IPS-15b (cell line): ENCODE data around the gene ERBB4.

Experiments used
- H3K27me3 ChIP-seq: one replicate; pipeline ENCODE4 v1.6.1; 2013; ENCODE audit warnings: low read length; ENCODE audit not compliant: control insufficient read depth, insufficient read depth
- H3K36me3 ChIP-seq: one replicate; pipeline ENCODE4 v1.6.1; 2013; ENCODE audit warnings: low read length; ENCODE audit not compliant: control insufficient read depth, insufficient read depth
- H3K4me1 ChIP-seq: one replicate; pipeline ENCODE4 v1.6.1; 2013; ENCODE audit warnings: mild to moderate bottlenecking, low read length; ENCODE audit not compliant: control insufficient read depth, insufficient read depth
- H3K4me3 ChIP-seq: one replicate; pipeline ENCODE4 v1.5.1; 2013; ENCODE audit warnings: low read depth, low read length
- H3K9ac ChIP-seq: one replicate; pipeline ENCODE4 v1.6.1; 2013; ENCODE audit warnings: low read depth, mild to moderate bottlenecking, low read length
- H3K9me3 ChIP-seq: one replicate; pipeline ENCODE4 v1.6.1; 2013; ENCODE audit warnings: mild to moderate bottlenecking, low read length; ENCODE audit not compliant: control insufficient read depth, insufficient read depth

Gene ERBB4

DNA sequence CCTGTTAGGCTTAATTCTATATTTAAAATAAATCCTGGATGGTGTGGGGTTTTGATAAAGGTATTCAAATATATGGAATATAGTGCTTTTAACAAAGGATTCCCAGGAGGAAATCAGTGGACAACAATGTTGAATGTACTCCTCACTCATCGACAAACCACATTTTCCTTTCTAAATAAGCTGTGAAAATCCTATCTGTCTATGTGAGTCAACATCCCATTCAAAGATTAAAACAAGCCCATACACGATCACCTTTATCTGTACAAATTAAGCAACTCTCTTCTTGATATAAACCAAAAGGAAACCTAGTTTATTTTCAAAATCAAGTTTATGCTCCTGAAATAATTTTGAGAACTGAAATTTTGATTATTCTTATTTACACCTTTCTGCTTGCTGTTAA, 153.4 kb downstream of the ERBB4 start:
- peaks cover 6% of the 10 kb centered on the region for H3K4me1 ChIP-seq
- no peaks in the 10 kb centered on the region for H3K36me3 ChIP-seq
- no peak overlapping the region for H3K9ac ChIP-seq
- H3K27me3 ChIP-seq, result no peaks in the 10 kb centered on the region
- H3K4me3 ChIP-seq, result no peak overlapping the region
- no peaks in the 10 kb centered on the region for H3K9me3 ChIP-seq

DNA sequence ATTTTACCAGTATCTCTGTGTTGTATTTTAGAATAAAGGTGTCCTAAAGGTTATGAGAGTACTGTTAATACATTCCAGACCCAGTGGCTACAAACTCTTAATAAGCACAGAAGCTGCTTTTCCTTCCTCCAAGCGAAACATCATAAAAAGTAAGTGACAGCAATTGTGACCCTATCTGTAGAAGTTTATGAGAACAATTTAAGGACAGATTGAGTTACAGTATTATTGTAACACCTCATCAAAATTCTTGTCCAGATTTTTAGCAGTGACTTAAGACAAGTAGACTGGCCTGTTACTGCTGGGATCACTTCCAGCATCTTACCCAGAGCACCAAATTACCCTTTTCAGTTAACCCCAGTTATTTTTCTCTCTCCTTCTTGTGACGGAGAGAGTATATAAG, 154.6 kb downstream of the ERBB4 start:
- Histone ChIP-seq H3K4me1 (peaks cover 6% of the 10 kb centered on the region), H3K4me3 (no peak overlapping the region), H3K9ac (no peak overlapping the region), H3K36me3 (no peaks in the 10 kb centered on the region), H3K9me3 (no peaks in the 10 kb centered on the region), H3K27me3 (no peaks in the 10 kb centered on the region)

DNA sequence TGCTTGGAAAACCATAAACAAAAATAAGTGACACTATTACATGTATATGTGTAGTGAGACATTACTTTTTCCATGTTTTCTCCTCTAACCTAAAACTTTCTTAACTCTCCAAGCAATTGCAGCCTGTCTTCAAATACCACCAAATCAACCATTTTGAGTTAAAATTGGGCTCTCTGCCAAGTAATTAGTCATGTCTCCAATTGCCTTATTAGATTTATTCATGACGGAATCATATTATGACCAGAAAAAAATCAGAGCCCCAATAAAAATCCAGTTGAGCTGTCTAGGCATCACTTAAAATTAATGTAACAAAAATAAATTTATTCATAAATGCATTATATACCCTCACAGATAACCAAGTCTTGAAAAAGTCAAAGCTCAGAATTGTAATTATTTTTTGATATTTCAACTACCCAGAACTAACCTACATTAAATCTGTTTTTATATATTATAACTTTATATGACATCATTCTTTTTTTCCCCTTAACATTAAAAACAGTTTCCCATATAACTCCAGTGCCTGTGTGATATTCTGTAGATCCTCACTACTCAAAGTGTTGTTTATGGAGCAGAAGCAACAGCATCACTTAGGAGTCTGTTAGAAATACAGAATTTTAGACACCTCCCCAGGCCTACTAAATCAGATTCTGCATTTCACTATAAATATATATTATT, 157.0 kb downstream of the ERBB4 start:
- no peaks in the 10 kb centered on the region for H3K27me3 ChIP-seq
- no peaks in the 10 kb centered on the region for H3K36me3 ChIP-seq
- H3K4me1 ChIP-seq, result peaks cover 6% of the 10 kb centered on the region
- no peaks in the 10 kb centered on the region for H3K9me3 ChIP-seq
- H3K9ac ChIP-seq, result no peak overlapping the region
- H3K4me3 ChIP-seq, result no peak overlapping the region

DNA sequence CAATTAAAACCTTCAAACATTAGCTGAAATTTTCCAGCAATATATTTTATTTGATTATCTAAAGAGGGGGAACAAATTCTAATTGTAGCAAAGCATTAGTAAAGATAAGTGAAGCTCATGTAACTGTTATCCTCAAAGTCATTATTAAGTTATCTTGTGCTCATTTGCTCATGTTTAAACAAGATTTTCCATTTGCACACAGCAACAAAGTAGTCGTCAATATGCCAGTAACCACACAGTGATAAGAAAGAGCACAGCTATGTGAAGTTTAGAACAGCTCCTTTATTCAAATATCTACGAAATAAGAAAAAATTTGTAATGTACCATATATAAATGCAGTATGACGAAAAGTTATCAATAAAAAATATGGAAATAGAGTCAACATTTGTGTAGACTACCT, 159.5 kb downstream of the ERBB4 start:
- no peaks in the 10 kb centered on the region for H3K9me3 ChIP-seq
- no peaks in the 10 kb centered on the region for H3K36me3 ChIP-seq
- no peak overlapping the region for H3K9ac ChIP-seq
- peaks cover 6% of the 10 kb centered on the region for H3K4me1 ChIP-seq
- H3K27me3 ChIP-seq, result no peaks in the 10 kb centered on the region
- no peak overlapping the region for H3K4me3 ChIP-seq

DNA sequence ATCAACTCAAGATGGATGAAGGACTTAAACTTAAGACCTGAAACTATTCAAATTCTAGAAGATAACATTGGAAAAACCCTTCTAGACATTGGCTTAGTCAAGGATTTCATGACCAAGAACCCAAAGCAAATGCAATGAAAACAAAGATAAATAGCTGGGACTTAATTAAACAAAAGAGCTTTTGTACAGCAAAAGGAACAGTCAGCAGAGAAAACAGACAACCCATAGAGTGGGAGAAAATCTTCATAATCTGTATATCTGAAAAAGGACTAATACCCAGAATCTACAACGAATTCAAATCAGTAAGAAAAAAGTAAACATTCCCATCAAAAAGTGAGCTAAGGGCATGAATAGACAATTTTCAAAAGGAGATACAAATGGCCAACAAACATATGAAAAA, 171.2 kb downstream of the ERBB4 start:
- Histone ChIP-seq H3K36me3 (no peaks in the 10 kb centered on the region), H3K4me3 (no peak overlapping the region), H3K4me1 (peaks cover 4% of the 10 kb centered on the region), H3K9me3 (no peaks in the 10 kb centered on the region), H3K9ac (no peak overlapping the region), H3K27me3 (no peaks in the 10 kb centered on the region)

DNA sequence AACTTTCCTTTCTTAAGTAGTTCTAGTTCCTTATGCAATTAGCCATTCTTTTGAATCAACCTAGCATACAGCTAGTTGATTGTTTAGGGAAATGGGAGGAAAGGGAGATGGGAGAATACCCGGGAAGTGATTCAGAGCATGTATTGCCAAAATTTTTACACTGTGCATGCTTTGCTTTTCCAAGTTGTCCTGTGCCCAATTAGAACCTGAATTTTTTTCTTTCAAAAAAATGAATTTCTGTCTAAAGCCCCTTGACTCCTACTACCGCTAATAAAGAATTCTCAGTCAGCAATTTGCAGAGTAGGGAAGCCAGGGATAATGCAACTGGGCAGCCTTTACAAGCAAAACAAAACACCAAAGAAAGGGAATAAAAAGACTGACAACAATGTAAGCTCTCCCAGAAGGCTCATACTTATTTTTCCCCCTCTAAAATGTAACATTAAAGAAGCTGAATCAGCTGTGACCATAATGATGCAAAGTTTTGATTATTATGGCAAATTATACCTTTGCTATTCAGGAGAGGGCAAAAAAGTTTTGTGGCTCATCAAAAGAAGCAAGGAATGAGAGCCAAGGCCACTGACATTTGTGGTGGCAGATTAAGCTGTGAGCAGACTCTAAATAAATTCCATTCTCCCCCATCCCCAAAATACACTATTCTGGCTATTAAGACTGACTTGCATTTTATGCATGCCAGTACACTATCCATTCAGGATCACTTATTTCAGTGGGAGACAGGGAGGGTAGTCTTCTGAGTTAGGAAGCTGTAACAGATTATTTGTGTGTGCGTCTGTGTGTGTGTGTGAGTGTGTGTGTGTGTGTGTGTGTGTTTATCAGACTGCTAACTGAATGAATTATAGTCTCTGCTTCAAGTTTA, 174.3 kb downstream of the ERBB4 start:
- Histone ChIP-seq H3K9me3 (no peaks in the 10 kb centered on the region), H3K4me1 (peaks cover 4% of the 10 kb centered on the region), H3K36me3 (no peaks in the 10 kb centered on the region), H3K27me3 (no peaks in the 10 kb centered on the region), H3K9ac (no peak overlapping the region), H3K4me3 (no peak overlapping the region)

DNA sequence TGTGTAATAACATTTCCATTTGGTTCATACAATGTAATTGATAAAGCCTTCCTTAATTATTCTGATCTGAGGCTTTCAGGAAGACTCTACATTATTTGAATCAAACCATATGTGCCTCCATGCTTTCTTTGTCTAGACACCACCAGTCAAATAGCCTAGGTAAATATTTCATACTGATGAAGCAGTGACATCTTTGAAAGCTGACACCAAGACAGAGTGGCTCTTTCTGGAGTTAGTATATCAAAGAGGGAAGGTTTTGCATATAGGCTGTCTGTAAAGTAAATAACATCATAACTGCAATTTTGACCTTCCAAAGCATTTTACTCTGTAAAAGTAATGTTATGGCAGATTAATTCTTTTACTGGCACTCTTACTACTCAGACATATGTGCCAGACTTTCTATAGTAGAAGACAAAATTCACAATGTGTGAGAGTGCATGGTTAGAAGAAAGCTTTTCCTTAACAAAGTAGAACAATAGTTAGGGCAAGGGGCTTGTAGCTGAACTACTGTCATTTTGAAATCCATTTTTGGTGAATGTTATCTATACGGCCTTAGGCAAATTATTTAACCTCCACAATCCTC, 177.3 kb downstream of the ERBB4 start:
- Histone ChIP-seq H3K4me3 (no peak overlapping the region), H3K27me3 (no peaks in the 10 kb centered on the region), H3K9me3 (no peaks in the 10 kb centered on the region), H3K9ac (no peak overlapping the region), H3K36me3 (no peaks in the 10 kb centered on the region), H3K4me1 (peaks cover 4% of the 10 kb centered on the region)

DNA sequence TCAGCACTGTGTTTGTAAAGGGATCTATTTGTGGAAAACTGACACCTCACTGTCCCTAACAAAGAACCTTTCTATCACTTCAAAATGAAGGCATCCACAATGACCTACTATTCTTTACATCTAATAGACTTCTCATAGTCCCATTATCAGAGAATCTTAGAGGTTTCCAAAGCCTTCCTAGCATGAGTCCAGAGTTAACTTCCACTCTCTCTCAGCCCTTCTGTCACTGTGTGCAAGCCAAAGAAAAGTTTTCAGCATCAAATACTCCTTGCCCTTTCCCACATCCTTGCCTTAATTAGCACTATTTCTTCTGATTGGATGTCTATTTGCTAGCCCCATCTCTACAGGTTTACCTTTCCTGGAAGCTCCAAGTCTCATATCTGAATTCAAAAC, 178.5 kb downstream of the ERBB4 start:
- no peak overlapping the region for H3K4me3 ChIP-seq
- H3K36me3 ChIP-seq, result no peaks in the 10 kb centered on the region
- peaks cover 4% of the 10 kb centered on the region for H3K4me1 ChIP-seq
- no peaks in the 10 kb centered on the region for H3K27me3 ChIP-seq
- H3K9ac ChIP-seq, result no peak overlapping the region
- no peaks in the 10 kb centered on the region for H3K9me3 ChIP-seq

DNA sequence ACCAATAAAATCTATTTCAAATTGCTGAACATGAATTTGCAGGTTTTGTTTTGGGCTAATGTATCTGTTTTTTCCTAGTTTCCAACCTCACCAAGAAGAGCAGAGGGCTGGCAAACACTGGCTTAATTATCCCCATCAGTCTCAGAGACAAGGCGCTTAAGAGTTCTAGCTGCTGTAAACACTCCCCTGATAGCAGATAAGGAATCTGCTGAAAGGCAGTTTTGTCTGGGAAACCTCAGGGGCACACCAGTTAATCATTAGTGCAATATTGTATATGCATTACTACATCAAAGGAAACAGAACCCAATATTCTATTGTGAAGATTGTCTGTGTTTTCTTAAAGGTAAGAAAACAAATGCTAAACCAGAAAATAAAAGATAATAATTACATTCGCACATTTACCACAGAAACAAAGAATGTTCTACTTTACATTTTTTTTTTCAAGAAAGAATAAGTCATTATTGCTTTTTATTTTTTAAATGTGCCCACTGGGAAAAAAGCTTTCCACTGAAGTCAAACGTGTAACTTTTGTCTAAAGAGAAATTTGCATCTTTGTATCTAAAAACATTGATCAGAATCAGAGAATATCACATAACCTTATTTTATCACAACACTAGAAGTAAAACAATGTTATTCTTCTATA, 179.1 kb downstream of the ERBB4 start:
- no peak overlapping the region for H3K9ac ChIP-seq
- H3K4me1 ChIP-seq, result peaks cover 3% of the 10 kb centered on the region
- no peaks in the 10 kb centered on the region for H3K27me3 ChIP-seq
- H3K36me3 ChIP-seq, result no peaks in the 10 kb centered on the region
- H3K9me3 ChIP-seq, result no peaks in the 10 kb centered on the region
- H3K4me3 ChIP-seq, result no peak overlapping the region

DNA sequence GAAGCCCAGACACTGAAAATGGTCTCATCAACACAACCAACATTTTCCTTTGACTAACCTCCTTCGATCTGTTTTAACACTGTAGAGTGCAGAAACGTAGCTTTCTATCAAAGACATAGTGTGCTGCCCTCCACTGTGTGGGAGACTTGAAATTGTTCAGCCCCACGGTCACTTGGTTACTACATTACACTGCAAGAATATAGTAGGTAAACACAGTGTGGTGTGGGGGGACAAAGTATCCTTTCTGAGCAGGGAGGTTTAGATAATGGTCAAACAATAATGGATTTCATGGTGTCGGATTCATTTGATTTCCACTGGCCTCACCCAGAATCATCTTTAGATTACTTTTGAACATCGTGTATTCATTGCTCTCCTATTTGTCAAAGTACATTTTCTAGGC, 181.0 kb downstream of the ERBB4 start:
- Histone ChIP-seq H3K4me3 (no peak overlapping the region), H3K9me3 (no peaks in the 10 kb centered on the region), H3K27me3 (no peaks in the 10 kb centered on the region), H3K36me3 (no peaks in the 10 kb centered on the region), H3K9ac (no peak overlapping the region), H3K4me1 (no peaks in the 10 kb centered on the region)

DNA sequence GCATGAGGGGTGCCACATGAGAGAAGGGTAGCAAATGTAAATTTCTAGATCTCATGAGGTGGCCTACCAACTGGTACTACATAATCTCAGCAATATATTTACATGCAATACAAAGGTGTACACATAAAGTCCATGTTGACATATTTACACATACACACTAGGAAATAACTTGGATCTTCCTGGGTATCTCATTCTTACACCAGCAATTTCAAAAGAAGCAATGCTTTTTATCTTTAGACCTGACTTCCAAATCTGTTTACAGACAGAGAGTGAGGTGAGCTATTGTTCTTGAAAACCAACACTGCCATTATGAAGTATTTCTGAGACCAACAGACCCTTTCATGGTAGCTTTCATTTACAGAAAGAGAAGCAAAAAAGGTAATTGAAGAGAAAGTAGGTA, 184.2 kb downstream of the ERBB4 start:
- Histone ChIP-seq H3K4me1 (no peaks in the 10 kb centered on the region), H3K9me3 (no peaks in the 10 kb centered on the region), H3K36me3 (no peaks in the 10 kb centered on the region), H3K27me3 (no peaks in the 10 kb centered on the region), H3K9ac (no peak overlapping the region), H3K4me3 (no peak overlapping the region)
